ENCODE results near the gene SMIM27. TPM values are rescaled to one million over a fixed set of nuclear protein-coding genes. Genes with fewer than 3 reads are reported as not detected.

The SMIM27 gene
- total and polyA plus RNA-seq, 2 of the 13 experiments (the other 11 are each of a cell fraction or from before 2014, with no cell fraction given), result 17.9 to 19.0 TPM

DNA sequence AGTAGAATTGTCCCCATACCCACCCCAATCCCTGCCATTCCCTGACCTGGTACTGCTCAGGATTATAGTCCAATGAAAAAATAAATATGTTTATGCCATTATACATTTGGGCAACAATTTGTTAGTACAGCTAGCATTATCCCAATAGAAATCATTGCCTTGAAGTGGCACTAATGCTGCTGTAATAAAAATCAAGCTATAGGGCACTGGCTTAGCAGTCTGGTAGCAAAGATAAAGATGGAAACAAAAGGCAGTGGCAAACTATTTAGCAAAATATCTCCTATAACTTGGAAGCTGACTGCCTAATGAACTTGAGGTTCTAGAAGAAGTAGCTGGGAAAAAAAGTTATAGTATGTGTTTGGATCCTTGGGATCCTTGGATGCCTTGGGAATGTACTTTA lies 2.5 kb downstream of the SMIM27 start:
- Histone ChIP-seq H3K4me2 (ENCODE audit: low read depth, low read length) (no peak overlapping the region), H3K36me3 (replicated peaks in 1 of 2; ENCODE audit: control insufficient read depth in 1 of 2, insufficient read depth in 2 of 2, low read length in 2 of 2) (no peaks in the 10 kb centered on the region), H3K27me3 (ENCODE audit: control insufficient read depth in 1 of 2, insufficient read depth in 2 of 2, low read length in 2 of 2) (no peaks in the 10 kb centered on the region; a peak in 1 of 5 replicates), H3K4me3 (replicated peaks in 1 of 3; ENCODE audit: insufficient read depth in 1 of 3, low read depth in 2 of 3, low read length in 3 of 3) (no peak overlapping the region), H3K9me3 (ENCODE audit: low read length) (no peaks in the 10 kb centered on the region), H3K27ac (ENCODE audit: extremely low read length, insufficient read depth, low read length) (no peak overlapping the region), H3K9ac (ENCODE audit: insufficient read depth, low read depth, low read length) (no peak overlapping the region), H3K4me1 (ENCODE audit: insufficient read depth, low read length) (peaks cover 34% of the 10 kb centered on the region), H2AFZ (ENCODE audit: low read length) (no peak overlapping the region), H3K79me2 (ENCODE audit: insufficient read depth, low read length) (peaks cover 29% of the 10 kb centered on the region), H4K20me1 (ENCODE audit: insufficient read depth, low read length) (peaks cover 10% of the 10 kb centered on the region)
- POLR2A ChIA-PET, result no interaction called here
- in situ Hi-C loops (cut with HindIII; ENCODE audit: extremely low pct_ligation_motif_present, low pct_unique_long_range_greater_than_20kb) (no loop called here), intact Hi-C loops (cut with micrococcal nuclease; ENCODE audit: unreplicated experiment) (no loop called here)
- CTCF ChIA-PET (ENCODE audit: low intra/inter-chr PET ratio, low total read pairs), result no interaction called here
- BruUV-seq (replicated peaks), result no TSS peak
- TF ChIP-seq NONO (IDR thresholded peaks at IDR 0.05) (no peak), NONO (CRISPR knock-in tag; conservative IDR thresholded peaks at IDR 0.05) (no peak), IKZF5 (CRISPR knock-in tag; IDR thresholded peaks at IDR 0.05) (no peak), SOX5 (CRISPR knock-in tag; IDR thresholded peaks at IDR 0.05; ENCODE audit: borderline replicate concordance) (no peak), ZNF34 (CRISPR knock-in tag; IDR thresholded peaks at IDR 0.05; ENCODE audit: borderline replicate concordance) (no peak), KLF13 (CRISPR knock-in tag; IDR thresholded peaks at IDR 0.05) (no peak), NRL (CRISPR knock-in tag; IDR thresholded peaks at IDR 0.05; ENCODE audit: borderline replicate concordance) (no peak), HOXA3 (CRISPR knock-in tag; IDR thresholded peaks at IDR 0.05) (no peak), ZNF124 (CRISPR knock-in tag; IDR thresholded peaks at IDR 0.05) (no peak), MAFF (IDR thresholded peaks at IDR 0.05; ENCODE audit: low read depth, low read length) (no peak), SIX1 (CRISPR knock-in tag; IDR thresholded peaks at IDR 0.05; ENCODE audit: borderline replicate concordance) (no peak), ZNF180 (CRISPR knock-in tag; IDR thresholded peaks at IDR 0.05; ENCODE audit: borderline replicate concordance, low read depth) (no peak), ZNF577 (CRISPR knock-in tag; IDR thresholded peaks at IDR 0.05; ENCODE audit: borderline replicate concordance, low read depth) (no peak)
- ATAC-seq (no peak), FAIRE-seq (no peak), DNase-seq (ENCODE audit: low spot score) (no peak)

Data from HepG2 (cell line).